GM19099 (cell line): ENCODE measurements around the gene P3H1.

Source experiments
- POLR2A ChIP-seq: IDR thresholded peaks from 3 replicates; pipeline ENCODE4 v1.6.1; 2011; ENCODE audit warnings: low read depth; ENCODE audit not compliant: insufficient read length; ENCODE audit errors: extremely low read depth

Gene P3H1

GRCh38 chr1:42738678-42739226 lies 28.1 kb downstream of the P3H1 start:
- no peak for TF ChIP-seq POLR2A

DNA sequence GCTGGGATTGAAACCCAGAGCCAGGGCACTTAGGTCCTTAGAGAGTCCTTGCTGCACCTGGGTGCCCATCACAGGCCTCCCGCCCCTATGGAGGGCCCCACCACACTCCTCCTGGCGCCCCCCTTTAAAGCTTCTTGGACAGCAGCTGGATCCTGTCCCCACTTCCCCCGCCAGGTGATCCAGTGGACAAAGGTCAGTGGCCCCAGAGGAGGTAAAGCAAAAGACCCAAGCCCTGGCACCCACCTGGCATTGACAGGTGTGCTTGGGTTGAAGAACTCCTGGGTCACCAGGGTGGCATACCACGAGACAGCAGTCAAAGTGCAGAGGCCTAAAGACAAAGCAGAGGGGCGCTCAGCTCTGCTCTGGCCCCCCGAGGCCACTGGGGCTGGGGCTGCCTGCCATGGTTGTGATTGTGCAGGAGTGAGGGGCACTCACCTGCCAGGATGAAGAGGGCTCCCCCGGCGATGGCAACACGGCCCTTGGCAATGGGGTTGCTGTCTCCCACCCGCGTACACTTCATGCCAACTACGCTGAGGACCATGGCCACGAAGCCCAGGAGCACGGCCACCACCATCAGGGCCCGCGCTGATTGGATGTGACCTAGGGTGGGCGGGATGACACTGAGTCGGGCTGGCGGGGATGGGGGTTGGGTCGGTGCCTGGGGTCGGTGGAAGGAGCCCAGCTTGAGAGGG lies 28.7 kb downstream of the P3H1 start:
- no peak for TF ChIP-seq POLR2A

GRCh38 chr1:42737257-42737656 lies 29.6 kb downstream of the P3H1 start:
- TF ChIP-seq POLR2A = no peak

DNA sequence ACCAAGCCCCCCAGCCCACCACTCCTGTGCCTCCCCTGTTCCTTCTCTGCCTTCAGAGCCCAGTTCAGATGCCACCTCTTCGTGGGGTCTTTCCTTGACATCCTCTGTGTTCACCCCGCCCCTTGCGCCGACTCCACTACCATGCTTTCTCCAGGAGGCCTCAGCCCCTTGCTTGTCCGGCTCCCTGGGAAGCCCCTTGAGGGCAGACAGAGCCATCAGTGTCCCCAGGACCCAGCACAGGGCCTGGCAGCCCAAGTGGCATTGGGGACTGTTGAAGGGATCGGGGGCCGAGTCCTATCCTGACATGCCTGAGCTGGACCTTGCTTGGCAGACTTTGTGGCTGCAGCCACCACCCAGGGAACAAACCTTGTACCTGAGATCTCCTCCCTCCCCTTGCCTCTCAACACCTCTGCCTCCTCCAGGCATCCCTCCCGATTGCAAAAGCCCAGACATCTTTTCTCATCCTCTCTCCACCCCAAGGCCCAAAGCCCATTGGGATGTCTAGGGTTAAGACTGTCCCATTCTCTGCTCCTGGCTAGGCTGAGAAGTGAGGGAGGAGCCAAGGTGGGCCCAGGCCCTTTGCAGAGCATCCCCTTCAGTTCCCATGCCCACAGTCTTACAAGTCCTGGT lies 30.1 kb downstream of the P3H1 start:
- no peak for TF ChIP-seq POLR2A

- no peak for TF ChIP-seq POLR2A
Measured at GRCh38 chr1:42736152-42736551, 30.7 kb downstream of the P3H1 start.

DNA sequence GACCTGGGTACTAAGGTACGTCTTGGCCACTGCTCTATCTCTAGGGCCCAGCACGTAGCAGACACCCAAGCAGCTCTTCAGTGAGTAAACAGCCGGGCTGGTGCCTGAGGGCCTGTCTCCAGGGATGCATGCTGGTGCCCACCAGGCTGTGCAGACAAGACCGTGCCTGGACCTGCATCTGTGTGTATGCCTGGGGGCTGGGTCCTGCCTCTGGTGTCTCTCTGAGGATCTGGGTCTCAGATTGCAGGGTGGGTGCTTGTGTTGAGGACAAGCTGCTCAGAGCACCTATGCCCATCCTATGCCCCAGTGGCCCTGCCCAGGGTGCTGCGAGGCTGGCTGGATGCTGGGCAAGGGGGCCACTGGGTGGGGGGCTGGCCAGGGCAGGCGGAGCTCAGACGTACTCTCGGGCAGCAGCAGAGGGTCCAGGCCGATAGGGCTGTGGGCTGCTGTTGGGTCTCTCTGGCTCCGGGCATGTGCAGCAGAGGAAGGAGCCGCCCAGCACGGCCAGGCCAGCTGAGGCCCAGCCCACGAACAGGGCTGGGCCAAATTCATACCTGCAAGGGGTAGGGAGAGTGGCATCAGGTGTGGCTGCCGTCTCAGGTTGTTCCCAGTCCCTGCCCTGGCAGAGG lies 31.2 kb downstream of the P3H1 start:
- TF ChIP-seq POLR2A = no peak

- no peak for TF ChIP-seq POLR2A
Measured at GRCh38 chr1:42735056-42735455, 31.8 kb downstream of the P3H1 start.

GRCh38 chr1:42734201-42735035 lies 32.4 kb downstream of the P3H1 start:
- TF ChIP-seq POLR2A = no peak

GRCh38 chr1:42733415-42734200 lies 33.2 kb downstream of the P3H1 start:
- TF ChIP-seq POLR2A = no peak

GRCh38 chr1:42732126-42732680 lies 34.6 kb downstream of the P3H1 start:
- TF ChIP-seq POLR2A = no peak

- TF ChIP-seq POLR2A = no peak
Measured at GRCh38 chr1:42731585-42731984, 35.2 kb downstream of the P3H1 start.

DNA sequence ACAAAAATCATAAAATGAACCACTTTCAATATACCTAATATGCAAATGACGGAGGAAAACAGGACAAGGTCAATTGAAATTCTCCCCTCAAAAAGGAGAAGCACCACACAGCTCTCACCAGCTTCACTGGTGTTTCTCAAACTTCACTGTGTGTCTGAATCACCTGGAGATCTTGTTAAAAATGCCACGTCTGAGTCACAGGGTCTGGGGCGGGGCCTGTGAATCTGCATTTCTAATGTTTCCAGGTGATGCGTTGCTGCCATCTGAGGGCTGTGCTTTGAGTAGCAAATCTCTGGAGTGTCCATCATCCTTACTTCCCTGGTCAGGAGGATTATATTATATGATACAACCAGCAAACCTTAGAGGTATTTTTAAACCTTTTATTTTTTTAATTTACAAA lies 35.8 kb downstream of the P3H1 start:
- no peak for TF ChIP-seq POLR2A

DNA sequence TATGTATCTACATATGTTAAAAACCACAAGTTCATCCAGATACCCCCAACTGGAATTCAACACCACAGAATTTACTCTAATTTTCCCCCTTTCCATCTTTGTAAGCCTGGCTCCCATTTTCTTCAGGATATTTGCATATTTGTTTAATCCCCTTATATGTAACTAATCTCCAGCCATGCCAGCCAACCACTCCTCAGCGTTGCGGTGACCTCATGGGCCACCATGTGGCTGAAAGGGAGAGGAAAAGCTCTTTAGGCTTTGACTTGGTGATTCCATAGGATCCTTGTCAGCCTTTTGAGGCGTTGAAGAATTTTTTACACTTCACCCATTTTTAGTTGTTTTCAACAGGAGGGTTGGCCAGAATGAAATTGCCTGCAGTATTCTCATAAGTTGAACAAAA lies 36.8 kb downstream of the P3H1 start:
- no peak for TF ChIP-seq POLR2A

GRCh38 chr1:42723511-42723910 lies 43.3 kb downstream of the P3H1 start:
- no peak for TF ChIP-seq POLR2A
